GM19023 (cell line): ENCODE measurements around the gene SHROOM2.

Source experiments
- ATAC-seq: cut with Tn5 transposase; IDR thresholded peaks from one replicate; pipeline ENCODE4 v1.9.1; 2021; ENCODE audit warnings: mild to moderate bottlenecking, moderate library complexity; ENCODE audit not compliant: unreplicated experiment

Gene SHROOM2

DNA sequence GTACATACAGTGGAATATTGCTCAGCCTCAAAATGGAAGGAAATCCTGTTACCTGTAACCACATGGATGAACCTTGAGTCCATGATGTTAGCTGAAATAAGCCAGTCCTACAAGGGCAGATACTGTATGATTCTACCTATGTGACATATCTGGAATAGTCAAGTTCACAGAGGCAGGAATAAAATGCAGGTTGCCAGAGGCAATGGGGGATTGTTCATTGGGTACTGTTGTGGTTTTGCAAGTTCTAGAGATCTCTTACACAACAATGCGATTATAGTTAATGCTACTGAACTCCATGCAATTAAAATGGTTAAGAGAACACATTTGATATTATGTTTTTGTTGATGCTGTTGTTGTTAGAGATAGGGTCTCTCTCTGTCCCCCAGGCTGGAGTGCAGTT lies 74.6 kb downstream of the SHROOM2 start:
- ATAC-seq = no peak

DNA sequence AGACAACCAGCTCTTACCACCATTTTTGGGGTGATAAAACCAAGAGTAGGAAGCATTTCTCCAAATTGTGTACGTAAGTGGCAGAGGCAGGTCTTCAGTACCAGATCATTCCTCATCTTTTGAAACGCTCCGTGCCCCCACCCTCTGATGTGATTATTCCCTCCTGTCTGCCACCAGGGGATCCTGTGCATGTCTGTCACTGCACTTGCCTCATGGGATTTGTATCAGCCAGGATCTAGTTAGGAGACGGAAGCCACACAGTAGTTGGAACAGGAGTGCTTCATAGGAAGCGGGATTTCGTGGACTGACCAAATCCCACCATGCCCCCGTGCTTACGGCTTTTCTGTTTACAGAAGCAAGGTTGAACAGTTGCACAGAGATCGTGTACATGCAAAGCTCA lies 75.5 kb downstream of the SHROOM2 start:
- no peak for ATAC-seq

DNA sequence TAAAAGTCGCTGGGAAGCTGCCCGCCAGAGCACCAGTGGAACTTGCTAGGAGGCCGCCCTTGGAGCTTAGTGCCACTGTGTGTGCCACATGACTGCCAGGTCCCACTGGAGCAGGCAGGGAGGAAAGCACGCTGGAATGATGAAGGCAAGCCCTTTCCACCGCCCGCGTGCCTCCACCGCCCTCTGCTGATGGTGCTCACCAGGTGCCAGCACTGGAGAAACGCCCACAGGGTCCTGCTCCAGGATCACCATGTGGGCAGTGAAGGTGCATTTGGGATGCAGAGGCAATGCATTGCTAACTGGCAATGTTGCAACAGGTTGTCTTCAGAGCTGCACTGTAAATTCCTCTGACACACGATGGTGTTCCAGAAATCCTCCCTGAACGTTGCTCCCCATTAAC lies 76.3 kb downstream of the SHROOM2 start:
- no peak for ATAC-seq

DNA sequence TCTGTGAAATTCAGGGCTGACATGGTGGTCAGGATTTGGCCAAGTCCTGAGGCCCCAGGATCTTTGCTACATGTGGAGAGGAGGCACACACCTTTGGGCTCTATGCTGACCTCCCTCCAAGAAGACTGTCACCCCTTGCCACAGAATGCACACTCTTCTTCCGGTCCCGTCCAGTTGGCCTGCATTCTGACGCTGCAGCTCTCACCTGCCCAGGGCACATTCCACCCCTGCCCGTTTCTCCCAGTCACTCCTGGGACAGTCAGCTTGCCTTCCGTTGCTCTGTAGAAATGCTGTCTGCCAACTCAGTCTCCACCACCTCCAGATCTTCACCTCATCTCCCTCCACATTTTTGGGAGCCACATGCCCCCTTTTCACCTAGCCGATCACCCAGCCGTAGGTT lies 76.7 kb downstream of the SHROOM2 start:
- ATAC-seq = no peak

DNA sequence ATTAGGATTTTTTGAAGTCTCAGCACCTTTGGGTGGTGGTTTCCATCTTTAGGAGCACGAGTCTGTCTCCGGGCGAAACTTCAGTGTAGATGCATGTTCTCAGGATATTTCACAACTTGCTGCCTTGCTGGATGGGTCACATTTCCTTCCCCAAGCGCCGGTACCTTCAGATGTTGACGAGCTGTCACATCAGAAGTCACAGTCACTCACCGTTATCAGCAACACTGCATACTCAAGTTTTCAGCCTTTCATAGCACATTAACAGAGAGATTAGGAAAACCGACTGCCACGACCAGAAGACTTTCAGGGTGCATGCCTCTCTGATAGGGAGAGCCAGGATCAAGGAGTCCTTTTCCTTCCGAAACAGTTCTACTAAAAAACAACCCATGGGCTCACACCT lies 77.8 kb downstream of the SHROOM2 start:
- no peak for ATAC-seq

DNA sequence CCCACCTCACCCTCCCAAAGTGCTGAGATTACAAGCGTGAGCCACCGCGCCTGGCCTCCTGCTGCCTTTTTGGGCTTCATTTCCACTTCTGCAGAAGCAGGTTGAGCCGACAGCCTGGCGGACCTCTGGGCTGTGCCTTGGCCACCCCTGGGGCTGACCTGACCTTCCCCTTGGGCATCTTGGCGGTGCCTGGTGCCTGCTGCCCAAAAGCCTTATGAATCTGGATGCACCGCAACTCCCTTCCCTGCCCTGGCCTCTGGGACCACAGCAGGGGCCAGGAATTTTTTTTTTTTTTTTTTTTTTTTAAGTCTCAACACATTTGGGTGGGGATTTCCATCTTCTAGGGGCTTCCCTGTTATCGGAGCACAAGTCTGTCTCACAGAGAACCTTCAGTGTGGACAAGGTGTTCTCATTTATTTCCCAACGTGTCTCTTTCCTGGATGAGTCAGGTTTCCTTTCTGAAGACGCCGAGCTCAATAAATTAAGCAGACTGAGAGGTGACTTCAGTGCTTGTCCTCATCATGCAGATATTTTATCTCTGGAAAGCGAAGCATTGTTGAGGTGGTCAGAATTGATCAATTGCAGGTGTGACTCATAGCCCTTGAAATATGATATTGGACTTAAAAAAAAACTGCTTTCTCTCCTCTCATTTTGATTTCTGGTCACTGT lies 79.7 kb downstream of the SHROOM2 start:
- ATAC-seq = no peak

DNA sequence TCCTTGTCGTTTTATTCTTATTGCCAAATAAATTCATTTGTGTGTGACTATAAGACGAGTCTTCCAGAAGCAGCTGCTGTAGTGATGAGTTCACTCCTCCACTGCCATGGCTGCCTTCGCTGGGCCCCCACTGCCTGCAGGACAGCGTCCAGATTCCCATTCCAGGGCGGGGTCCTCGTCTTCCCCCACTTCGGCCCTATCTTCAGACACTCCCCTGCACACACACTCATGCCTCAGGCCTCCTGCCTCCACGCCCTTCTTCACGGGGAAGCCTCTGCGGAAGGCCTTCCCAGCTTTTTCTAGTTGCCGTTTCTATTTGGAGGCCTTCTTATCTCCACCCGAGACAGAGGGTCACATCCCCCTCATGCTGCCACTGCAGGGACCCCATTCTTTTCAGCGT lies 80.4 kb downstream of the SHROOM2 start:
- ATAC-seq = no peak

DNA sequence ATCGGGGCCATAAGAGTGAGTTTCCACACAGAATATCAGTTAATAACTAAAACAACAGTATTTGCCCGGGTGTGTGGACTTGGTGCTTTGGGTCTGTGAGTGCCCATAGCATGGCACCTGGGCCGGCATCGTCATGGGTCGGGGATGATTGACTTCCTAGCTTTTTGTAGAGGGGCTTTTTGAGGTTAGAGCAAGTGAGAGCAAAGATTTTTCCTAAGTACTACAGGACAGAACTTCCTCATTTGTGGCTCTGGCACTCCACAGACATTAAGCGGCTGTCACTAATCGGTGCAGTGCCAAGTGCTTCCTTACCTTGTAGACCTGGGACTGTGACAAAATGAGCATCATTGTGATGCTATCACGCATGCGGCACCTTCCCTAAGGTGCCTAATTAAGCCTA lies 81.0 kb downstream of the SHROOM2 start:
- ATAC-seq = no peak

DNA sequence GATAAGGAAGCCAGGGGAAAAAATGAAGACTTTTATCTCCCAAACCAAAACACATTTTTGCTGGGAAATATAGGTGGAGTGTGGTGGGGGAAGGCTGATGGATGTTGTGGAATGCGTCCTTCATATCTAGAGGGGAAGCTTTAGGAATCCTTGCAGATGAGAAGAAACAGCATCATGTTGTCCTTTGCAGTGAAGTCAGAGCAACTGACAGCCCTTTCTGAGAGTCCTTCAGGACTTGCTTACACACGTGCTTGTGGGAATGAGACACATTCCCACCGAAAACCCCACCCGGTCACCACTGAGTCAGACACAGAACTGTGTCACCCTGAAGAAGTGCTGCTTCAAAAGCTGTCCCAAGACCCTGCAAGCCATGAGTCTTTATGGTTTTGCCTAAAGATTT lies 81.5 kb downstream of the SHROOM2 start:
- no peak for ATAC-seq

DNA sequence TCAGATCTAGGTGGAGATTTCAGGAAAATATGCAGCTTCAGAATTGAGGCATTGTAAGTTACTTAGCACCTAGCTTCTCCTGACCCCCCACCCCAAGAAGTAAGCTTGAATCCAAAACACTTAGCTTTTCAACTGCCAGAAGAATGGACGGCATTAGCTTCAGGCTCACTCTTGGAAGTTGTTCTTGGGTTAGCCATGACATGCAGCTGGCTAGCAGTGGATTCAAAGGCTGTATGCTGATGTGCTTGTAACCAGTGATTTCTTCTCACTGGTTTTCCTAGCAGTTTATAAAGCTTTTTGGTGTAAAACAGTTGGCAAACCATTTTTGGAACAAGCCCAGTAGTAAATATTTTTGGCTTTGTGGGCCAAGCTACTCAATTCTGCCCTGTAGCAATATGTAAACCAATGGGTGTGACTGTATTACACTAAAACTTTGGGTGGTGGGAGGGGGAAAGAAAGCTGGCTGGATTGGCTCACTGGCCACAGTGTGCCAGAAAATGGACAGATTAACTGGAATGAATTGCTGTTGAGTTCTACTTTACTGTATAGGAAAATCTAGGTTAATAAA lies 85.6 kb downstream of the SHROOM2 start:
- no peak for ATAC-seq

DNA sequence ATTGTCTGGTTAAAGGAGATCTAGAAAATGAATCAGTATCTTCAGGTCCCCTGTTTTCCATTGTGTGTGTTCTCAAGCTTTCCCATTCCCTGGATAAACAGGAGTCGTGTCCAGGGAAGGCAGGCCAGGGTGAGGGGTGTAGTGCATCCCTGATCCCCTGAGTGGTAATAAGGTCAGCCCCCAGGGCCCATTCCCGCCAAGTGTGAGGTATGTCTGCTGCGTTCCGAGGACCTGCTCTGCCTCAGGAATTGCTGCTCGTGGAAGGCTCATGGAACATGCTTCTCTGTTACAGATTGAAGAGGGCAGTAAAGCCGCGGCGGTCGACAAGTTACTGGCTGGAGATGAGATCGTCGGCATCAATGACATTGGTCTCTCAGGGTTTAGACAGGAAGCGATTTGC lies 87.1 kb downstream of the SHROOM2 start:
- ATAC-seq = no peak

DNA sequence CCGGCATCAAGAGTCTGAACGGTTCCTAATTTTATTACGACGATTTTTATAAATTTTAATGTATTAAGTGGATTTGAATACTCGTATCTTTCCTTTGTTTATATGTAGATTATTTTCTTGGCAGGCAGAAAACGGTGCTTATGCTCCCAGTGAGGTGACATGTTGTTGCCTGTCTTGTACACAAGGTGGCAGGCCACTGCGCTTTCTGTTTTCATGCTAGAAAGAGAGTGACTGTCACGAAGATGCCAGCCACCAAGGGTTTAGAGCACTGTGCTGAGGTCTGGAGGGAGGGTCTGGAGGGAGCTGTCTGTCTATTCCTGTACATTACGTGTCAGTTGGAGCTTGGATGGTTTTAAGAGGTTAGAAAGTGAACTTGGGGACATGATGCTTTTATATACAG lies 87.7 kb downstream of the SHROOM2 start:
- ATAC-seq = peak; percentile 94

DNA sequence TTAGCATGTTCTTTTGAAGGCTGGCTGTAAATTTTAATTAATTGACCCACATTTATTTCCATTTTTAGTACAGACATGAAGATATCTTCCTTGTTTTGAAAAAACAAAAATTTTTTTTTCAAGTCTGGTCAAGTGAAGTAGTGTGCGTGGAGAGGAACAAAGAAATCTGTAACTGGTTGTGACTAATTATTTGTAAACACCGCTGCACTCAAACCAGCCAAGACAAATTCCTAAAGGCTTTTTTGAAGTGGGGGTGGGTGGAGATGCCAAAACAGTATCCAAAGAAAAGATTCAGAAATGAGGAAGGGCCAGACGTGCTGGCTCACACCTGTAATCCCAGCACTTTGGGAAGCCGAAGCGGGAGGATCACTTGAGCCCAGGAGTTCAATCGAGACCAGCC lies 88.3 kb downstream of the SHROOM2 start:
- no peak for ATAC-seq

DNA sequence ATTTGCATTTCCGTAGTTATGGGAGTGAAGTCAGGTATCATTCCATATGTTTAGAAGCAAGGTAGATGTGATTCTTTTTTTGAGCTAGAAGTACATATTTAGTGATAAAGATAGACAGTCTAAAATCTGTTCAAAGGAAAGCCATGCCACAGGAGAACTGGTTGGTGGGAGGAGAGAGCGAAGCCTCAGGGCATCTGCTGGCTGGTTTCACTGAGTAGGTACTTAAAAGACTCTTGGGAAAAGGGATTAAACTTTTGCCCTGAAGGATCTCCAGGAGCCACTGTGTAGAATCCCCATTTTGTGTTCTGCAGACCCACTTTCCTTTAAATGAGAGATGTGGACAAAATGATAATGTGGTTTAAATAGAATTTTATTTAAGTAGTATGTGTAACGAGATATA lies 89.6 kb downstream of the SHROOM2 start:
- no peak for ATAC-seq

DNA sequence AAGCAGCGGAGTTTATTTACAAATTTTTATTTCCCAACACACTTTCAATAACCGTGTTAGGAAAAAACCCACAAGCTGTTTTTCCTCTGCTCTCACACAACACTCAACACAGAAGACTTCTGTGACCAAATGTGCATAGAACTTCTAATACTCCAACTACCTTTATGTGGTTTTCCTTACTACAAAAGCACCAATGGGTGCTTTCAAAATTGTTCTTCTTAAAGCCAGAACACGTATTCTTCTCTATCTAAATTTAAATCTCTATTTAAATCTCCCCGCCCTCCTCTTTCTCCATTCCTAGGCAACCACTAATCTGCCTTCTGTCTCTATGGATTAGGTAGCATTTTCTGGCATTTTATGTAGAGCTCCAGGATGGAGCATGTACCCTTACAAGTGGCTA lies 90.0 kb downstream of the SHROOM2 start:
- no peak for ATAC-seq

DNA sequence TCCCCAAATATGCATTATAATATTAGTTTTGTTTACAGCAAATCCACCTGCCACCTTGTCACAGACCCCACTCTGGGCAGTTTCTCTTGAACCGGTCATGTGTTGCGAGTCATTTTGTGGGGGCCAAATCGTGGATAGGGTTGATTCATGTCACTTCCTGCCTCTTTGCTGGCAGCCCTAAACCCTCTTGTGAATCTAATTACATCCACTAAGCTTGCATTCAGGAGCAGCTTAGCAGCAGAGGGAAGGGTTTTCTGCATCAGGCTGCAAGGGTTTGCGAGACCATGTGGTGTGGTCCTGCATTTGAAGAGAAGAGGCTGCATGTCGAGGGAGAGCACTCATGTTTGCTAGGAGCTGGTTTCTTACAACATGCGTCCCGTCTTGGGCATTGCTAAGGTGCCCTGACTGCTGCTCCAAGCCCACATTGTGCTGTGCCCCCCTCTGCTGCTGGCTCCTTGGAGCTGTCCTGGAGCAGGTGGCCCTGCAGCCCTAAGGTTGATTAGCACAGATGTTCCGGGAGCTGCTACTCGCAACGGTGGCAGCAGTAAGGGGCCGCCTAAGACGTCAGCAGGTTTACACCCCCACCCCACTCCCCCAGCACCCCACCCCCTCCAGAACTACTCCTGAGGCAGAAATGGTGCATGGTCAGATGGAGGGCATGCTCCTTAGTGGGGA lies 92.1 kb downstream of the SHROOM2 start:
- no peak for ATAC-seq

DNA sequence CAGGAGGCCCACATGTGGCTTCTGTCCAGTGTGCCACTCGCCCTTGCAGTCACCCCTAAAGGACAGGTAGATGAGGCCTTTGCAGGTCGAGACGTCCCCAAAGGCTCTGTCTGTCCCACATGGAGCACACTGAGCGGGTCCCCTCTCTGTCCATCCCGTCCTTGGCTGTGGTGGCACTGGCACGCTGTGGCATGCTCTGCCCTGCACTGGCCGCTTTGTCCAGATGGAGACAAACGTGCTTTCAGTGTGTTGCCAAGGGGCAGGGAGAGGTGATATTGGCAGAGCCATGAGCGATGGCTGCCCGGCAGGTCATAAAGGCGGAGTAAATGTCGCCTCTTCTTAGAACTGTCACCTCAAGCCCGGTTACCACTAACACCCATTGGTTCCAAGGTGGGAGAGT lies 94.0 kb downstream of the SHROOM2 start:
- ATAC-seq = no peak

DNA sequence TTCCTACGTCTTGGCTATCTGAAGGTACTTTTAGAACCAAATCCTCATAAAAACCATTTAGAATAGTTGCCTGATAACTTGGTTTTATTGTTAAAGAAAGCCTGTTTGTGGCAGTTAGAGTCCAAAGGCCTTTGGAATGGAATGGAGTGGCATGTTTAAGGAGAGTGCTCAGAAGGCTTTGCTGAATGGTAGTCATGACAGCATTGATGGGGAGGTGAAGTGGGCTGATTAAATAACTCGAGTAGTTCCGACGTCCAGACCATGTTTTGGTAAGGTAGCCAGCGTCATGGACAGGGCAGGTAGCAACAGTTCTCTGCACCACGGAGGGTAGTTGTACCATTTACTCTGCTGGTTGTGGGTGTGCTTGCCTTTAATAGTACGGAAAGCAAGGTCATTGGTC lies 94.6 kb downstream of the SHROOM2 start:
- no peak for ATAC-seq

DNA sequence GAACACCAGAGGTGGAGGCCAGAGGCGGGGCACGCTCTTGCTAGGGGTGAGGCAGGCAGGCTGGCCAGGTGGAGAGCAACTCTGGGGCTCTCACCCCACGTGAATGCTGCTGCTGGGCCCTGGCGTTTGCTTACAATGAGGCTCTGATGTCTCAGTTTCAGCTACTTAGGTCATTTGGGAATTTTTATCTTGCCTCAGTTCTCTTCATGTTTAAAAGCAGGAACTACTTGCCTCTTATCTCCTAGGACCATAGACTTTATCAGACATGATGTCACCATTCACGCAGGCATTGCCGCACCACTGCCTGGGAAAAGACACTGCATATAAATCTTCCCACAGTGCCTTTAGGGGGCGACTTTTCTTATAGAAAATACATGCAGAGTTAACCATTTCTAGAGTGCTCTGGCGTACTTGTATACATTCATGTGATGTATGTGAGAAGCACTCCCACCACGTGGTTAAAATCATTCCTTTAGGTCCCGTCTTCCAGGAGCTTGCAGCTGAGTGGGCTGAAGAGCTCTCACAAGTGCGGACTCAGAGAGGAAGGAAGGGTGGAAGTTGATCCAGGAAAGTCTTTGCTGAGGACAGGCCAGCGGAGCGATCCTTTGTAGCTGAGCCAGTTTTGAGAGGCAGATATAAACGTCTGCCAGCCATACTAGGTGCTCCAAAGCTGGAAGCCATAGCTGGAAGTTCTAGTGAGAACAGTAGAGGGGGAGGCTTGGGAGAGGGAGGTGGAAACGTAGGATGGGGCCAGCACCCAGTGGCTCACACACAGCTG lies 96.6 kb downstream of the SHROOM2 start:
- ATAC-seq = no peak

DNA sequence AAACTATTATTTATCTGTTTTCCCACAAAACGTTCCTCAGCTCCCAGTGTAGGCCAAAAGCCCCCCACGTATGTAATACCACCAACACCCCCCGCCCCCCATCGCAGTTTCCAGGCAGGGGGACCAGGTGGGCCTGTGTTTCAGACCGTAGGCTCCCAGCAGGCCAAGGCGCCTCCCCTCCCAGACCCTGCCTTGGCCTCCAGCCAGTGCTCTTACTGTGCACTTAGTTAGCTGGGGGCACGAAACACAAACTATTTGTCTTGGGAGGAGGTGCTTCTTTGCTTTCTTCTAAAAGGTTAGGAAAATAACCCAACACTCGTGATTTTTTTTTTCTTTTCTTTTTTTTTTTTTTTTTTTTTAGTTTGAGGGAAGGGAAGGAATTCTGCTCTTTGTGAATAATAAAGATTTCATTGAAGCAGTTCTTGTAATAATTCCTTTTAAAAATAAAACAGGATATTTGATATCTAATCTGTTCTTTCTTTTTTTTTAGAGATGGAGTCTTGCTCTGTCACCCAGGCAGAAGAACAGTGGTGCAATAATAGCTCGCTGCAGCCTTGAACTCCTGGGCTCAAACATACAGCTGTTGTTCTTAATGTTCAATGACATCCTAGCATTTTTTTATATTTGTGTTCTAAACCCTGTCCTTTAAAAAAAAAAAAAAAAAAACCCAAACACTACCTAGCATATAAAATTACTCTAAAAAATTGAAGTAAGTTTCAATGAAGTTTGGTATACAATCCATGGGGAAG lies 98.0 kb downstream of the SHROOM2 start:
- no peak for ATAC-seq

DNA sequence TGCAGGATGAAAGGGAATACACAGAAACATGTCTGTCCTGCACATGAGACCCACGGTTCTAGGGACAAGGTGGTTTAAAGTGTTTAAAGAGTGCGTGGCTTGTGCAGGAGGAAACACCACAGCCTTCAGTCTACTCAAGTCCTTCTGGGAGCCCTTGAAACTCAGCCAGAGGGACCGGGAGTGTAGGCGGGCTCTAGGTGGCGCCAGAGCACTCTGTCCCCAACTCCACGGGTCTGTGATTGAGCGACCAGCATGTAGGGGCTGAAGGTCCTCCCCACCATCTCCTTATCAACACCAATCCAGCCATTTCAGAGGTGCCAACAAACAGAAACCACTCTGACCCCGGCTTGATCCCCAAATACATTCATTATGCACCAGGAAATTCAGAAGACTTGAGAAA lies 98.9 kb downstream of the SHROOM2 start:
- ATAC-seq = peak; percentile 85
